HG03442 (cell line): ENCODE results near the gene GALNT5.
"Not testable (repeated sequence)": the region's sequence is repeated elsewhere in the genome, so short reads cannot be mapped to it uniquely, and the experiment has no call there.

Experiments
- ATAC-seq: cut with Tn5 transposase; IDR thresholded peaks from one replicate; pipeline ENCODE4 v1.9.1; 2021; ENCODE audit warnings: mild to moderate bottlenecking, moderate library complexity; ENCODE audit not compliant: unreplicated experiment

The GALNT5 gene

GRCh38 chr2:157326698-157327097, 69.2 kb downstream of the GALNT5 start:
- no peak for ATAC-seq

GRCh38 chr2:157327200-157327599, 69.7 kb downstream of the GALNT5 start:
- ATAC-seq: peak; percentile 28

GRCh38 chr2:157327621-157328500, 70.4 kb downstream of the GALNT5 start:
- peak; percentile 98 for ATAC-seq

GRCh38 chr2:157329524-157329923, 72.0 kb downstream of the GALNT5 start:
- no peak for ATAC-seq

GRCh38 chr2:157333304-157334047, 76.0 kb downstream of the GALNT5 start:
- ATAC-seq: no peak

- no peak for ATAC-seq
These were observed 76.8 kb downstream of the GALNT5 start for GRCh38 chr2:157334335-157334734.

- no peak for ATAC-seq
These were observed 77.3 kb downstream of the GALNT5 start for GRCh38 chr2:157334797-157335196.

- ATAC-seq: peak; percentile 57
These were observed 78.9 kb downstream of the GALNT5 start for GRCh38 chr2:157336137-157337010.

- ATAC-seq: no peak
These were observed 80.5 kb downstream of the GALNT5 start for GRCh38 chr2:157337978-157338377.

- ATAC-seq: no peak
These were observed 82.6 kb downstream of the GALNT5 start for GRCh38 chr2:157339965-157340655.

GRCh38 chr2:157341381-157341780, 83.9 kb downstream of the GALNT5 start:
- ATAC-seq: not testable (repeated sequence)

- no peak for ATAC-seq
These were observed 88.3 kb downstream of the GALNT5 start for GRCh38 chr2:157345647-157346389.

- no peak for ATAC-seq
These were observed 90.9 kb downstream of the GALNT5 start for GRCh38 chr2:157348291-157348921.

- ATAC-seq: no peak
These were observed 92.5 kb downstream of the GALNT5 start for GRCh38 chr2:157349949-157350515.

GRCh38 chr2:157355618-157356017, 98.1 kb downstream of the GALNT5 start:
- ATAC-seq: no peak

- ATAC-seq: no peak
These were observed 102.1 kb downstream of the GALNT5 start for GRCh38 chr2:157359628-157360027.

GRCh38 chr2:157361526-157361925, 104.0 kb downstream of the GALNT5 start:
- ATAC-seq: no peak

- no peak for ATAC-seq
These were observed 105.1 kb downstream of the GALNT5 start for GRCh38 chr2:157362627-157363026.

GRCh38 chr2:157363612-157364101, 106.2 kb downstream of the GALNT5 start:
- ATAC-seq: peak; percentile 44
